Activated CD4-positive, alpha-beta T cell treated with anti-CD3 and anti-CD28 coated beads for 36 hours (primary cell): ENCODE results near the gene CAMKK1. TPM values are rescaled to one million over a fixed set of nuclear protein-coding genes. Genes with fewer than 3 reads are reported as not detected.

Experiments used
- ATAC-seq: fragments of 200-7000 bp; cut with Tn5 transposase; one replicate; pipeline ENCODE4 v1.10.0; 2021; ENCODE audit warnings: mild to moderate bottlenecking, moderate library complexity
- CTCF ChIA-PET: fragments of 350-600 bp; sonication (Branson Sonifier 250); formaldehyde crosslinking; loops from one replicate; lab custom pipeline; 2021; ENCODE audit warnings: antibody characterized with exemption; lab: Charles Lee
- POLR2A ChIA-PET: fragments of 350-600 bp; sonication (Branson Sonifier 250); formaldehyde crosslinking; loops from one replicate; lab custom pipeline; 2021; ENCODE audit warnings: antibody characterized with exemption, inconsistent platforms; lab: Charles Lee
- DNase-seq: peaks from one replicate; pipeline ENCODE4 v3.0.0-alpha.2; 2020
- H3K27ac Mint-ChIP-seq: one replicate; pipeline ENCODE4 v1.8.0; 2021; ENCODE audit warnings: mixed read lengths
- H3K27me3 Mint-ChIP-seq: one replicate; pipeline ENCODE4 v1.8.0; 2021; ENCODE audit warnings: mixed read lengths
- H3K36me3 Mint-ChIP-seq: one replicate; pipeline ENCODE4 v1.8.0; 2021; ENCODE audit warnings: low read depth, mixed read lengths
- H3K4me1 Mint-ChIP-seq: one replicate; pipeline ENCODE4 v1.8.0; 2021; ENCODE audit warnings: mixed read lengths
- H3K4me3 Mint-ChIP-seq: one replicate; pipeline ENCODE4 v1.8.0; 2021; ENCODE audit warnings: mild to moderate bottlenecking, moderate library complexity, mixed read lengths
- H3K9me3 Mint-ChIP-seq: one replicate; pipeline ENCODE4 v1.8.0; 2021; ENCODE audit warnings: low read depth, mixed read lengths
- intact Hi-C, 2 experiments: fragments of 100-400 bp; cut with DNase I in 1 of 2; cut with micrococcal nuclease in 1 of 2; formaldehyde crosslinking; loops; one replicate each; pipeline versions ENCODE4 v1.14.2 to v1.15.1; 2022 to 2024; cut with DNase I, micrococcal nuclease
- total RNA-seq, 2 experiments: library from RNA; stranded (reverse); gene quantifications; one replicate each; pipeline ENCODE4 v1.2.3, GENCODE V29; 2021

The CAMKK1 gene
- total RNA-seq, 2 experiments from 2014 or later, result 4.5 to 5.4 TPM

DNA sequence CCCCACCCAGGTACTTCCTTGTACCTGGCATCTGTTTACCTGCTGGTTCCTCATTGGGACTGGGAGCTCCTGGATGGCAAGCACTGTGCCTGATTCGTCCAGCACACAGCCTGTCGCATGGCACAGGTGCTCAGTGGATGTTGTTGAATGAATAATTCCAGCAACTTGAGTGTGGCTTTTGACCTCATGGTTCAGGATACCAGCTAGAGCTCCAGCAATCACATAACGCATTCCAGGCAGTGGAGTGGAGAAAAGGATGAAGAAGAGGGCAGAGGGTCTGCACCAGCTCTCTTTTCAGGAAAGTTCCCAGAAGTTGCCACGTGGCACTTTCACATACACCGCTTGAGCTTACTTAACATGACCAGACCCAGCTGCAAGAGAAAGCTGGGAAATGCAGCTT lies 1.3 kb upstream of the CAMKK1 start:
- H3K27ac Mint-ChIP-seq, result peak overlapping the region; percentile 77
- CTCF ChIA-PET, result interaction anchor here (0.8 to 2.6 kb wide), 7 partner anchors 10 to 248 kb away, joined by 3 to 16 read pairs (median 4); no protein-coding TSS in a partner anchor
- no peaks in the 10 kb centered on the region for H3K36me3 Mint-ChIP-seq
- no peaks in the 10 kb centered on the region for H3K9me3 Mint-ChIP-seq
- DNase-seq, result no peak
- intact Hi-C loops, result loop anchor here in 1 of 2 experiments (5.0 kb wide), 2 partner anchors 172 to 368 kb away; partner anchors contain the start of genes ANKFY1 and HASPIN
- H3K4me3 Mint-ChIP-seq, result peak overlapping the region; percentile 75
- no peaks in the 10 kb centered on the region for H3K27me3 Mint-ChIP-seq
- POLR2A ChIA-PET, result no interaction called here
- peaks cover 29% of the 10 kb centered on the region for H3K4me1 Mint-ChIP-seq
- no peak for ATAC-seq

- Mint-ChIP-seq H3K9me3 (no peaks in the 10 kb centered on the region), H3K4me3 (peak overlapping the region; percentile 75), H3K36me3 (no peaks in the 10 kb centered on the region), H3K4me1 (peaks cover 32% of the 10 kb centered on the region), H3K27ac (peak overlapping the region; percentile 77), H3K27me3 (no peaks in the 10 kb centered on the region)
- ATAC-seq (no peak), DNase-seq (no peak)
- ChIA-PET POLR2A (no interaction called here), CTCF (interaction anchor here (0.8 to 2.6 kb wide), 7 partner anchors 9 to 249 kb away, joined by 3 to 16 read pairs (median 4); no protein-coding TSS in a partner anchor)
- intact Hi-C loops, result loop anchor here (1.0 to 5.0 kb wide), 11 partner anchors 18 to 1104 kb away; partner anchors contain the start of genes NCBP3 (in 2 of the 2), ANKFY1 (in 1 of the 2), ATP2A3 (in 1 of the 2) and CYB5D2 (in 1 of the 2)
These were observed 865 bp upstream of the CAMKK1 start for GRCh38 chr17:3893720-3894116.

DNA sequence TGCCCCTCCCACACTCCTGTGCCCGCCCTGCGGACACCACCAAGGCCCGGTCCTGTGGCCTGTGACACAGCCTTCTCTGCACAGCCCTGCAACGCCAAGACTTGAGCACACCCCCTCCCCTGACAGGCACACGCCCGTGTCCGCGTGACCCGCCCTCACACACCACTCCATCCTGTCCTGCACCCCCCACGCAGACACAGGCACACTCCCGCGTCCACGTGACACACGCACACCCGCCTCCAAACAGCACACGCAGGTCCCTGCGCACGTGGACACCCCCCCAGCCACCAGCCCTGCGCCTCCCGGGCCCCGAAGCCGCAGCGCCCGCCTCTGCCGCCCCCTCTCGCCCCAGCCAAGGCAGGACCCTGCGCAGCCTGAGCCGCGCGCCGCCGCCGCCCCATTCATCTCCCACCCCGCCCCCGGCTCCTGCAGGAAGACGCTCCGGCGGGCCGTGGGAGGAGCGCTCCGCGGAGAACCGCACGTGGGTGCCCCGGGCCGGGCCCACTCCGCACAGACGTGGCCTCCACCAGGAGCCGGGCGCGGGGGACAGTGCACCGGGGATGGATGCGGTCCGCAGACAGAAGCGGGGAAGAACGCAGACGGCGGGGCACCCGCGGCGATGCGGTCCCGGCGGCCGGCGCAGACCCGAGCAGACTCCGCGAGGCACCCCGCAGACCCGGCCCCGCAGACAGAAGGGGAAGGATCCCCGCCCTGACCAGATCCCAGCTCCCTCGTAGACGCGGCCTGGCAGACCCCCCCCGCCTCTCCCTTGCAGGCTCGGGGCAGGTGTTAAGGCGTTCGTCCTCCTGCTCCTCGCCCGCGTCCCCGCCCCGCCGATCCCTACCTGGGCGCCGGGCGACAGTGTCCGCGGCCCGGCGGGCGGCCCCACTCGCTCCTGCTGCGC lies 506 bp downstream of the CAMKK1 start:
- POLR2A ChIA-PET, result no interaction called here
- no peak overlapping the region for H3K27ac Mint-ChIP-seq
- H3K4me1 Mint-ChIP-seq, result peaks cover 43% of the 10 kb centered on the region
- no peaks in the 10 kb centered on the region for H3K36me3 Mint-ChIP-seq
- CTCF ChIA-PET, result interaction anchor here (0.8 to 2.6 kb wide), 5 partner anchors 8 to 73 kb away, joined by 3 to 16 read pairs (median 3); partner anchors contain the start of gene P2RX1
- intact Hi-C loops, result loop anchor here (2.0 to 5.0 kb wide), 4 partner anchors 46 to 474 kb away; partner anchors contain the start of genes ANKFY1 (in 1 of the 2), HASPIN (in 1 of the 2), NCBP3 (in 1 of the 2) and UBE2G1 (in 1 of the 2)
- no peaks in the 10 kb centered on the region for H3K27me3 Mint-ChIP-seq
- ATAC-seq, result peak; percentile 27
- H3K4me3 Mint-ChIP-seq, result peak overlapping the region; percentile 76
- no peaks in the 10 kb centered on the region for H3K9me3 Mint-ChIP-seq
- DNase-seq, result peak; percentile 75

GRCh38 chr17:3891626-3892094 lies 1.2 kb downstream of the CAMKK1 start:
- Mint-ChIP-seq H3K4me3 (peak overlapping the region; percentile 76), H3K9me3 (no peaks in the 10 kb centered on the region), H3K27ac (no peak overlapping the region), H3K4me1 (peaks cover 50% of the 10 kb centered on the region), H3K27me3 (no peaks in the 10 kb centered on the region), H3K36me3 (no peaks in the 10 kb centered on the region)
- DNase-seq (no peak), ATAC-seq (no peak)
- ChIA-PET CTCF (no interaction called here), POLR2A (no interaction called here)
- intact Hi-C loops, result loop anchor here (2.0 to 5.0 kb wide), 4 partner anchors 45 to 475 kb away; partner anchors contain the start of genes ANKFY1 (in 1 of the 2), HASPIN (in 1 of the 2), NCBP3 (in 1 of the 2) and UBE2G1 (in 1 of the 2)

DNA sequence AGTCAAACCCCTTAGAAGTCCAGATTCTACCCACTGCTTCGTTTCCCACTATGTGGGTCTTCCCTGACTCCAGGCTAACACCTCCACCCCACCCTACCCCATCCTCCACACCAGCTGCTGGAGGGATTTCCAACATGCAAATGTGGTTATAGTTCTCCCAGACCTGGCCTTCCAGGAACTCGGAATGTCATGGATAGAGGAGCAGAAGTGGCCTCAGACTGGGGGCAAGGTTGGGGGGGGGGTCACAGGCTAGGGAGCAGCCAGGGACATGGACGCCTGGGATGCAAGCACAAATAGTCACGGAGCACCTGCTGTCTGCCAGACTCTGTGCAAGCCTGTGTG lies 2.0 kb downstream of the CAMKK1 start:
- Mint-ChIP-seq H3K9me3 (no peaks in the 10 kb centered on the region), H3K4me1 (peaks cover 57% of the 10 kb centered on the region), H3K36me3 (no peaks in the 10 kb centered on the region), H3K4me3 (peak overlapping the region; percentile 76), H3K27ac (peak overlapping the region; percentile 26), H3K27me3 (no peaks in the 10 kb centered on the region)
- intact Hi-C loops, result loop anchor here in 1 of 2 experiments (5.0 kb wide), 2 partner anchors 169 to 371 kb away; partner anchors contain the start of genes ANKFY1 and HASPIN
- ATAC-seq, result no peak
- no peak for DNase-seq
- ChIA-PET POLR2A (no interaction called here), CTCF (interaction anchor here (1.0 to 2.8 kb wide), 2 partner anchors 23 to 44 kb away, joined by 4 to 10 read pairs; partner anchors contain the start of gene NCBP3)

- Mint-ChIP-seq H3K9me3 (no peaks in the 10 kb centered on the region), H3K36me3 (no peaks in the 10 kb centered on the region), H3K4me1 (peaks cover 57% of the 10 kb centered on the region), H3K4me3 (no peak overlapping the region), H3K27me3 (no peaks in the 10 kb centered on the region), H3K27ac (peak overlapping the region; percentile 26)
- ATAC-seq (no peak), DNase-seq (peak; percentile 69)
- intact Hi-C loops, result loop anchor here in 1 of 2 experiments (5.0 kb wide), 2 partner anchors 168 to 372 kb away; partner anchors contain the start of genes ANKFY1 and HASPIN
- ChIA-PET CTCF (interaction anchor here (1.0 to 2.8 kb wide), 2 partner anchors 24 to 44 kb away, joined by 4 to 10 read pairs; partner anchors contain the start of gene NCBP3), POLR2A (interaction anchor here (0.6 kb wide), 1 partner anchor 1598 kb away, joined by 3 read pairs; no protein-coding TSS in a partner anchor)
These were observed 2.6 kb downstream of the CAMKK1 start for GRCh38 chr17:3890082-3890877.

- intact Hi-C loops, result loop anchor here in 1 of 2 experiments (5.0 kb wide), 2 partner anchors 167 to 373 kb away; partner anchors contain the start of genes ANKFY1 and HASPIN
- peaks cover 57% of the 10 kb centered on the region for H3K4me1 Mint-ChIP-seq
- POLR2A ChIA-PET, result interaction anchor here (0.6 kb wide), 1 partner anchor 1598 kb away, joined by 3 read pairs; no protein-coding TSS in a partner anchor
These were observed 3.4 kb downstream of the CAMKK1 start for GRCh38 chr17:3889325-3890012.

DNA sequence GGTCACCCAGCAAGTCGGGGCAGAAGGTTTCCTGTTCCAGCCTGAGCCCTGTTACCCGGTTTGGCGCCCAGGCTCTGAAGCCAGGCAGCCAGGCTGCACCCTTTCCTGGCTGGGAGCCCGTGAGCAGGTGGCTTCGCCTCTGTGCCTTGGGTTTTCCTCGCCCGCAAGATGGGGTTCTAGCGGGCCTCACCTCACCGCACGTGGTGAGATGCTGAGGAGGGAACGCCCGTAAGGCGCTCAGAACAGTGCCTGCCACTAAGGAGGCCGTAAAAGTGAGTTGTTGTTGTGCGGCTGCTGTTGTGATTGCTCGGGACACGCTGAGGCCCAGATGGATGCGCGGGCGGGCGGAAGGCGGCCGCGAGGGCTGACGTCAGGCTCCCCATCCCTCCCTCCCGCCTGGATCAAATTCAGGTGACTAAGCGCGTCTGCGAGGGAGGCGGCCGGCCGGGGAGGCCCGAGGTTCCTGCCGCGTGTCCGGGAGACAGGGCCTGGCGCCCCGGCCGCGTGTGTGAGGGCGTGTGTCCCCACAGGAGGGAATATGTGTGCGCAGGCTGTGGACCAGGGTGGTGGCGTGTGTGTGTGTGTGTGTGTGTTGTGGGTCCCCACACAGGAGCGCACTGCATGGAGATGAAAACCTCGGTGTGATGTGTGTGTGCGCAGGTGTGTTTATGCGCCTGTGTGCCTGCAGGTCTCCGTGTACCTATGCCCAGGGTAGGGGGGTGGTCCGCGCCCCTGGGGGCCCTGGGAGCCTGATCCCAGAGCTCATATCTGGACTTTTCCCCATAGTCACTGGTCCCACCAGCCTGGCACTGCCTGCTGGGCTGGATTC lies 4.3 kb downstream of the CAMKK1 start:
- intact Hi-C loops, result no loop called here
- H3K4me1 Mint-ChIP-seq, result peaks cover 52% of the 10 kb centered on the region
- POLR2A ChIA-PET, result no interaction called here
- ATAC-seq, result no peak
- peak; percentile 29 for DNase-seq
- H3K27me3 Mint-ChIP-seq, result no peaks in the 10 kb centered on the region
- CTCF ChIA-PET, result interaction anchor here (0.8 to 2.8 kb wide), 3 partner anchors 24 to 28 kb away, joined by 3 to 10 read pairs (median 4); partner anchors contain the start of gene P2RX1
- H3K4me3 Mint-ChIP-seq, result no peak overlapping the region
- H3K36me3 Mint-ChIP-seq, result no peaks in the 10 kb centered on the region
- no peaks in the 10 kb centered on the region for H3K9me3 Mint-ChIP-seq
- no peak overlapping the region for H3K27ac Mint-ChIP-seq

More at GRCh38 chr17:3889325-3890012, 3.4 kb downstream of the CAMKK1 start:
- Mint-ChIP-seq H3K27me3 (no peaks in the 10 kb centered on the region), H3K27ac (no peak overlapping the region), H3K36me3 (no peaks in the 10 kb centered on the region), H3K4me3 (no peak overlapping the region), H3K9me3 (no peaks in the 10 kb centered on the region)
- ATAC-seq (no peak), DNase-seq (no peak)
- CTCF ChIA-PET, result interaction anchor here (0.8 to 2.8 kb wide), 3 partner anchors 25 to 43 kb away, joined by 4 to 10 read pairs (median 4); partner anchors contain the start of genes NCBP3 and P2RX1

GRCh38 chr17:3887804-3888203 lies 5.0 kb downstream of the CAMKK1 start:
- Mint-ChIP-seq H3K27me3 (no peaks in the 10 kb centered on the region), H3K27ac (peak overlapping the region; percentile 38), H3K4me1 (peaks cover 49% of the 10 kb centered on the region), H3K36me3 (no peaks in the 10 kb centered on the region), H3K4me3 (no peak overlapping the region), H3K9me3 (no peaks in the 10 kb centered on the region)
- ATAC-seq (no peak), DNase-seq (no peak)
- intact Hi-C loops, result no loop called here
- ChIA-PET POLR2A (no interaction called here), CTCF (interaction anchor here (1.0 kb wide), 1 partner anchor 24 kb away, joined by 3 read pairs; no protein-coding TSS in a partner anchor)
